Choroid plexus epithelial cell (primary cell): ENCODE data around the gene ANO10.

ENCODE experiments used
- DNase-seq: peaks from one replicate; pipeline ENCODE4 v3.0.0-alpha.2; 2010; ENCODE audit warnings: low read depth
- H3K4me3 ChIP-seq: 2 replicates; pipeline ENCODE4 v1.5.1; 2011; ENCODE audit warnings: low read depth, mild to moderate bottlenecking, control low read depth, low read length, moderate library complexity
- CTCF ChIP-seq: conservative IDR thresholded peaks from 2 replicates; pipeline ENCODE4 v1.5.1; 2011; ENCODE audit warnings: low read depth, mild to moderate bottlenecking, control low read depth, inconsistent platforms, low read length, moderate library complexity

Gene ANO10

GRCh38 chr3:43319376-43319775 lies 302.4 kb downstream of the ANO10 start:
- no peak for DNase-seq
- TF ChIP-seq CTCF, result no peak
- H3K4me3 ChIP-seq, result no peak overlapping the region

GRCh38 chr3:43317461-43318316 lies 304.1 kb downstream of the ANO10 start:
- no peak overlapping the region for H3K4me3 ChIP-seq
- TF ChIP-seq CTCF, result no peak

GRCh38 chr3:43316783-43317460 lies 304.9 kb downstream of the ANO10 start:
- TF ChIP-seq CTCF, result no peak
- DNase-seq, result peak; percentile 39

More at GRCh38 chr3:43317461-43318316, 304.1 kb downstream of the ANO10 start:
- DNase-seq, result peak; percentile 43

More at GRCh38 chr3:43316783-43317460, 304.9 kb downstream of the ANO10 start:
- no peak overlapping the region for H3K4me3 ChIP-seq
